Parathyroid adenoma (tissue), 2 donors: ENCODE results near the gene USP43.
A peak's percentile ranks its signal among the peaks of the same experiment; 100 is the strongest.
"Not testable (repeated sequence)": the region's sequence is repeated elsewhere in the genome, so short reads cannot be mapped to it uniquely, and the experiment has no call there.

Source experiments
- H2AFZ ChIP-seq: fragments of 300-600 bp; sonication (generic); one replicate; pipeline ENCODE4 v1.7.0; 2017; ENCODE audit warnings: antibody characterized with exemption, mild to moderate bottlenecking
- H3K27ac ChIP-seq: fragments of 300-600 bp; sonication (generic); one replicate; pipeline ENCODE4 v1.7.0; 2017
- H3K27me3 ChIP-seq: fragments of 300-600 bp; sonication (generic); one replicate; pipeline ENCODE4 v1.7.0; 2017; ENCODE audit warnings: low read length; ENCODE audit not compliant: control insufficient read depth, insufficient read depth
- H3K36me3 ChIP-seq: fragments of 300-600 bp; sonication (generic); one replicate; pipeline ENCODE4 v1.7.0; 2017; ENCODE audit warnings: low read length; ENCODE audit not compliant: control insufficient read depth, insufficient read depth
- H3K4me1 ChIP-seq: fragments of 300-600 bp; sonication (generic); one replicate; pipeline ENCODE4 v1.7.0; 2017; ENCODE audit warnings: control low read depth
- H3K4me2 ChIP-seq: fragments of 300-600 bp; sonication (generic); one replicate; pipeline ENCODE4 v1.7.0; 2017; ENCODE audit warnings: low read length
- H3K4me3 ChIP-seq: fragments of 300-600 bp; sonication (generic); one replicate; pipeline ENCODE4 v1.7.0; 2017; ENCODE audit warnings: low read depth, low read length
- H3K79me2 ChIP-seq: fragments of 300-600 bp; sonication (generic); one replicate; pipeline ENCODE4 v1.7.0; 2017; ENCODE audit warnings: control low read depth
- H3K9ac ChIP-seq: fragments of 300-600 bp; sonication (generic); one replicate; pipeline ENCODE4 v1.7.0; 2017; ENCODE audit warnings: mild to moderate bottlenecking
- H3K9me3 ChIP-seq: fragments of 300-600 bp; sonication (generic); one replicate; pipeline ENCODE4 v1.7.0; 2017; ENCODE audit warnings: low read length; ENCODE audit not compliant: control insufficient read depth
- CTCF ChIP-seq: fragments of 300-600 bp; sonication (generic); IDR thresholded peaks from one replicate; pipeline ENCODE4 v1.7.0; 2017; ENCODE audit warnings: antibody characterized with exemption, mild to moderate bottlenecking
- donor health status: primary hyperparathyroidism.

USP43 gene

DNA sequence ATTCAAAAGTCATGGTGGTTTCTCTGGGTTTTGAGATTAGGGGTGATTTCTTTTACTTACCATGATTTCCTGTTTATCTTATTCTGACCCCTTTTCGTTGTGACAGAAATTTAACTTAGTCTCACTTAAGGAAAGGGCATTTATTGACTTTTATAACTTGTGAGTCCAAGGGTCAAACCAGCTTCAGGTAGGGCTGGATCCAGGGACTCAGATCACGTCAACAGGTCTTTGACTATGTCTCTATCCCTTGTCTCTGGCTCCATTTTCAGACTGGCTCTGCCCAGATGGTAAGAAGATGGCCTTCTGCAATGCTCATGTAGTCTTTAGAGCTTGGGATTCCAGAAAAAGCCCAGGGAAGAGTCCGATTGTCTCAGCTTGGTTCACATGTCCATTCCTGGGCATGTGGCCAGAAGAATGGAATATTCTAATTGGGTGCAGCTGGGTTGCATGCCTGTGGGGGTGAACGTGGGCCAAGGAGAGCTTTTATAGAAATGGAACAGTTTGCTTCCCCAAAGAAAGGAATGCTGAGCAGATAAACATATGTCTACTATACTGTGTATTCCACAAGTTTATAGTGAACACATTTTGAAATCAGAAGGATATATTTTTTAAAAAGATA is 13.4 kb downstream of the USP43 start:
- no peak overlapping the region for H2AFZ ChIP-seq

DNA sequence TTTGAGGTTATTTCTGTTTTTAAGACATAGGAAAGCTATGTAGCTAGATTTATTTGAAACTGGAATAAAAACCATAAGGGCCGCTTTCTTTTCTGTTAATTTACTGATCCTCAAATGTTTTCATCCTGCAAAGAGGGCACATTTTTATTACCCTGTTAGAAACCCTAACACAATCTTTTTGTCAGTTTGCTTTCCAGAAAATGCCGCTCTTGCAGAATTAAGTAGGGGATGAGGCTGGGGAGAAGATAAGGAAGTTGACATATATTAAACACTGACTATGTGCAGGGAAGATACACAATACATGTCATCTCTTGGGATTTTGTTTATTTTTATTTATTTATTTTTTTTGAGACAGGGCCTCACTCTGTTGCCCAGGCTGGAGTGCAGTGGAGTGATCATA is 15.7 kb downstream of the USP43 start:
- no peaks in the 10 kb centered on the region for H3K9me3 ChIP-seq
- no peak overlapping the region for H3K4me2 ChIP-seq
- H3K4me3 ChIP-seq = no peak overlapping the region
- H3K27me3 ChIP-seq = no peaks in the 10 kb centered on the region
- H3K9ac ChIP-seq = no peak overlapping the region
- H3K79me2 ChIP-seq = peaks cover 3% of the 10 kb centered on the region
- no peak overlapping the region for H3K27ac ChIP-seq
- no peaks in the 10 kb centered on the region for H3K36me3 ChIP-seq
- H2AFZ ChIP-seq = no peak overlapping the region
- TF ChIP-seq CTCF = no peak
- H3K4me1 ChIP-seq = no peaks in the 10 kb centered on the region

More for the DNA sequence above, 13.4 kb downstream of the USP43 start:
- H3K4me2 ChIP-seq = no peak overlapping the region
- no peaks in the 10 kb centered on the region for H3K4me1 ChIP-seq
- no peaks in the 10 kb centered on the region for H3K36me3 ChIP-seq
- no peaks in the 10 kb centered on the region for H3K27me3 ChIP-seq
- H3K79me2 ChIP-seq = peaks cover 3% of the 10 kb centered on the region
- no peak for TF ChIP-seq CTCF
- H3K9me3 ChIP-seq = no peaks in the 10 kb centered on the region
- no peak overlapping the region for H3K9ac ChIP-seq
- H3K27ac ChIP-seq = no peak overlapping the region
- H3K4me3 ChIP-seq = no peak overlapping the region

GRCh38 chr17:9663511-9663910 is 18.2 kb downstream of the USP43 start:
- H3K27me3 ChIP-seq, H2AFZ ChIP-seq, H3K79me2 ChIP-seq, H3K9ac ChIP-seq, H3K9me3 ChIP-seq, H3K36me3 ChIP-seq, H3K4me2 ChIP-seq, H3K27ac ChIP-seq, H3K4me1 ChIP-seq, H3K4me3 ChIP-seq: not testable (repeated sequence)

GRCh38 chr17:9666461-9667050 is 21.2 kb downstream of the USP43 start:
- Histone ChIP-seq H3K4me3 (no peak overlapping the region), H3K27me3 (no peaks in the 10 kb centered on the region), H3K9ac (no peak overlapping the region), H3K4me1 (no peaks in the 10 kb centered on the region), H3K4me2 (no peak overlapping the region), H3K9me3 (no peaks in the 10 kb centered on the region), H2AFZ (no peak overlapping the region), H3K36me3 (no peaks in the 10 kb centered on the region), H3K27ac (no peak overlapping the region), H3K79me2 (no peaks in the 10 kb centered on the region)
- TF ChIP-seq CTCF = no peak

DNA sequence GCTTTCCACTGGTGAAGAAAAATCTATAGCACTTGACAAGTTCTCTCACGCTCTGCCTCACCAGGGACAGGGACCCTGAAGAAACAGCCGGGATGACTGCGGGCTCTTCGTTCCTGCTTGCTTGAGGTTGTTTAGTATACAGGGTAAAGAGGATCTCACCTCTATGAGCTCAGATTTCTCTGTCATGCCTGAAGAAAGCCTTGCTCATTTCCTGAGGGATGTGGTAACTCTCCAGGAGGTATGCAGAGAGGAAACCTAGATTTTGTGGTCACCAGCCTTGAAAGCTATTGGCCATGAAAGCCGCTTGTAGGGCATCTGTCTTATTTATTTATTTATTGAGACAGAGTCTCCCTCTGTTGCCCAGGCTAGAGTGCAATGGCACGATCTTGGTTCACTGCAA is 23.2 kb downstream of the USP43 start:
- Histone ChIP-seq H3K27me3 (no peaks in the 10 kb centered on the region), H2AFZ (peak overlapping the region; percentile 52), H3K4me1 (no peaks in the 10 kb centered on the region), H3K9ac (no peak overlapping the region), H3K4me2 (no peak overlapping the region), H3K79me2 (no peaks in the 10 kb centered on the region), H3K36me3 (no peaks in the 10 kb centered on the region), H3K9me3 (no peaks in the 10 kb centered on the region), H3K4me3 (no peak overlapping the region), H3K27ac (no peak overlapping the region)
- no peak for TF ChIP-seq CTCF
